ENCODE measurements around the gene AMDHD1.

Gene AMDHD1

GRCh38 chr12:95989504-95990123 is 46.5 kb downstream of the AMDHD1 start:
- no peaks in the 10 kb centered on the region for H3K79me2 ChIP-seq (ENCODE audit: insufficient read depth, low read length)
- H3F3A ChIP-seq (ENCODE audit: insufficient read depth): no peaks in the 10 kb centered on the region
- H3K27ac ChIP-seq (ENCODE audit: low read depth, low read length): no peak overlapping the region
- H4K20me1 ChIP-seq (ENCODE audit: low read depth, low read length): no peaks in the 10 kb centered on the region
- no peak overlapping the region for H3K4me2 ChIP-seq (ENCODE audit: low read depth, low read length, poor library complexity, severe bottlenecking)
- no peaks in the 10 kb centered on the region for H3K9me2 ChIP-seq (replicated peaks; ENCODE audit: insufficient read depth, low read length)
- H3K36me3 ChIP-seq (ENCODE audit: low read length): no peaks in the 10 kb centered on the region
- no peak overlapping the region for H3K9ac ChIP-seq (ENCODE audit: low read length)
- H2AFZ ChIP-seq (ENCODE audit: low read depth, low read length, severe bottlenecking): no peak overlapping the region
- no peaks in the 10 kb centered on the region for H3K9me3 ChIP-seq (ENCODE audit: insufficient read depth, low read length)
- H3K4me3 ChIP-seq (ENCODE audit: insufficient read depth, low read length, poor library complexity, severe bottlenecking): no peak overlapping the region
- no peaks in the 10 kb centered on the region for H3K27me3 ChIP-seq (ENCODE audit: low read length)
- TF ChIP-seq CTCF (IDR thresholded peaks at IDR 0.05; ENCODE audit: insufficient read depth, low read length, poor library complexity, severe bottlenecking) (no peak), EZH2phosphoT487 (conservative IDR thresholded peaks at IDR 0.05; ENCODE audit: low read length) (no peak)

GRCh38 chr12:95990136-95990535 is 47.0 kb downstream of the AMDHD1 start:
- H3K27me3 ChIP-seq (ENCODE audit: low read length): no peaks in the 10 kb centered on the region
- no peak overlapping the region for H3K4me3 ChIP-seq (ENCODE audit: insufficient read depth, low read length, poor library complexity, severe bottlenecking)
- H3K36me3 ChIP-seq (ENCODE audit: low read length): no peaks in the 10 kb centered on the region
- H3F3A ChIP-seq (ENCODE audit: insufficient read depth): no peaks in the 10 kb centered on the region
- TF ChIP-seq EZH2phosphoT487 (conservative IDR thresholded peaks at IDR 0.05; ENCODE audit: low read length) (no peak), CTCF (IDR thresholded peaks at IDR 0.05; ENCODE audit: insufficient read depth, low read length, poor library complexity, severe bottlenecking) (no peak)
- no peak overlapping the region for H2AFZ ChIP-seq (ENCODE audit: low read depth, low read length, severe bottlenecking)
- no peak overlapping the region for H3K4me2 ChIP-seq (ENCODE audit: low read depth, low read length, poor library complexity, severe bottlenecking)
- H3K79me2 ChIP-seq (ENCODE audit: insufficient read depth, low read length): no peaks in the 10 kb centered on the region
- H4K20me1 ChIP-seq (ENCODE audit: low read depth, low read length): no peaks in the 10 kb centered on the region
- H3K9me2 ChIP-seq (replicated peaks; ENCODE audit: insufficient read depth, low read length): no peaks in the 10 kb centered on the region
- no peaks in the 10 kb centered on the region for H3K9me3 ChIP-seq (ENCODE audit: insufficient read depth, low read length)
- no peak overlapping the region for H3K9ac ChIP-seq (ENCODE audit: low read length)
- H3K27ac ChIP-seq (ENCODE audit: low read depth, low read length): no peak overlapping the region

DNA sequence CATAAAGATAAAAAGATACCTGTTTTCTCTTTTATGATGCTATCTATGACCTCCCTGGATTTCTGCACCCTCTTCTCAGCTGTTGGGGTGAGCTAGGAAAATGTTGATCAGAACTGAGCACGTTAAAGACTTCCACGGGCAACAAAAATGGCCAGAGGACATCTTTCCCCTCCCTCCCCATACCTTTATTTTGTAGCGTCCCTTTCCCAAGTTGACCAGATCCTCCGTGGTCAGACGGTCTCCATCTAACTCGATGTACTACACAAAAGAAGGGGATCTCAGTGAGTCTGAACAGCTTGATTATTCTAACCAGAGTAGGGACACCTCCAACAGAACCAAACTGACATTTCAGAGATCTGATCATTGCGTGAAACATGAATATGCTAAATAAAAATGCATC is 50.8 kb downstream of the AMDHD1 start:
- Histone ChIP-seq H3K27ac (ENCODE audit: low read depth, low read length) (no peak overlapping the region), H3K36me3 (ENCODE audit: low read length) (no peaks in the 10 kb centered on the region), H3K4me2 (ENCODE audit: low read depth, low read length, poor library complexity, severe bottlenecking) (no peak overlapping the region), H3K9me2 (replicated peaks; ENCODE audit: insufficient read depth, low read length) (no peaks in the 10 kb centered on the region), H3K9me3 (ENCODE audit: insufficient read depth, low read length) (no peaks in the 10 kb centered on the region), H3K27me3 (ENCODE audit: low read length) (no peaks in the 10 kb centered on the region), H3K9ac (ENCODE audit: low read length) (no peak overlapping the region), H3K79me2 (ENCODE audit: insufficient read depth, low read length) (no peaks in the 10 kb centered on the region), H3K4me3 (ENCODE audit: insufficient read depth, low read length, poor library complexity, severe bottlenecking) (no peak overlapping the region), H4K20me1 (ENCODE audit: low read depth, low read length) (no peaks in the 10 kb centered on the region), H3F3A (ENCODE audit: insufficient read depth) (no peaks in the 10 kb centered on the region), H2AFZ (ENCODE audit: low read depth, low read length, severe bottlenecking) (no peak overlapping the region)
- TF ChIP-seq CTCF (IDR thresholded peaks at IDR 0.05; ENCODE audit: insufficient read depth, low read length, poor library complexity, severe bottlenecking) (no peak), EZH2phosphoT487 (conservative IDR thresholded peaks at IDR 0.05; ENCODE audit: low read length) (no peak)
